H1 (cell line): ENCODE data around the gene ZNF33A. TPM values are rescaled to one million over a fixed set of nuclear protein-coding genes. Genes with fewer than 3 reads are reported as not detected.

ENCODE experiments used
- ASH2L ChIP-seq: fragments of 200-600, 300-600 bp; sonication (generic); IDR thresholded peaks from one replicate; pipeline ENCODE4 v1.7.1; 2017; ENCODE audit warnings: low read length
- BACH1 ChIP-seq: IDR thresholded peaks from 2 replicates; pipeline ENCODE4 v1.6.1; 2012; ENCODE audit warnings: low read length, improper control_type of control experiment
- CBX5 ChIP-seq: fragments of 300-800, 300-1000 bp; sonication (generic); IDR thresholded peaks from 2 replicates; pipeline ENCODE4 v1.7.1; 2016; ENCODE audit warnings: antibody characterized with exemption, low read length, low read depth
- CREB1 ChIP-seq: IDR thresholded peaks from 2 replicates; pipeline ENCODE4 v1.6.1; 2012; ENCODE audit warnings: inconsistent platforms
- POLR2A ChIP-seq, 2 experiments: IDR thresholded peaks; 1 replicate in 1 of 2; 2 replicates in 1 of 2; pipeline ENCODE4 v1.6.1; 2011; ENCODE audit warnings: low read depth in 2 of 2, low read length in 2 of 2, mild to moderate bottlenecking in 2 of 2; ENCODE audit errors: control extremely low read depth in 1 of 2
- RBBP5 ChIP-seq: IDR thresholded peaks from 2 replicates; pipeline ENCODE4 v1.7.1; 2012; ENCODE audit warnings: low read depth, mild to moderate bottlenecking, inconsistent platforms, low read length, moderate library complexity, borderline replicate concordance
- RXRA ChIP-seq: IDR thresholded peaks from 2 replicates; pipeline ENCODE4 v1.6.1; 2011; ENCODE audit warnings: low read depth, mild to moderate bottlenecking, low read length, moderate library complexity; ENCODE audit not compliant: insufficient read depth
- TCF12 ChIP-seq: IDR thresholded peaks from 2 replicates; pipeline ENCODE4 v1.6.1; 2011; ENCODE audit warnings: low read depth, mild to moderate bottlenecking, low read length
- polyA plus RNA-seq, 7 experiments: library from polyadenylated mRNA; depleted of rRNA in 3 of 7; stranded (reverse) in 5 of 7; unstranded in 2 of 7; fragments of >200 nt in 5 of 7; fragments of 200-250 nt in 2 of 7; gene quantifications; 1 replicate in 5 of 7; 2 replicates in 1 of 7; 4 replicates in 1 of 7; pipeline versions ENCODE4 v1.2.1 to v1.2.3, GENCODE V29; 2011 to 2013; ENCODE audit warnings: missing spikeins in 2 of 7, mixed read lengths in 2 of 7
- total RNA-seq: library from RNA; stranded (reverse); fragmentation: NEBNext Ultra II Directional; extraction: Animal tissue kit (Norgen Biotek cat#: 25700); gene quantifications from 2 replicates; pipeline ENCODE4 v1.2.1, GENCODE V29; 2021
- TF ChIP-seq, protein P1 (sequence below): fragments of 300-600 bp; sonication (generic); IDR thresholded peaks from 2 replicates; pipeline ENCODE4 v1.7.1; 2012; ENCODE audit warnings: low read length, moderate library complexity, mild to moderate bottlenecking, inconsistent platforms; ENCODE audit not compliant: insufficient replicate concordance
- TF ChIP-seq, protein P2 (sequence below): IDR thresholded peaks from 2 replicates; pipeline ENCODE4 v1.6.1; 2012; ENCODE audit warnings: inconsistent platforms

ZNF33A gene
- total and polyA plus RNA-seq, 2 of the 8 experiments (the other 6 are each of a cell fraction or from before 2014, with no cell fraction given), result 6.0 to 48.3 TPM

DNA sequence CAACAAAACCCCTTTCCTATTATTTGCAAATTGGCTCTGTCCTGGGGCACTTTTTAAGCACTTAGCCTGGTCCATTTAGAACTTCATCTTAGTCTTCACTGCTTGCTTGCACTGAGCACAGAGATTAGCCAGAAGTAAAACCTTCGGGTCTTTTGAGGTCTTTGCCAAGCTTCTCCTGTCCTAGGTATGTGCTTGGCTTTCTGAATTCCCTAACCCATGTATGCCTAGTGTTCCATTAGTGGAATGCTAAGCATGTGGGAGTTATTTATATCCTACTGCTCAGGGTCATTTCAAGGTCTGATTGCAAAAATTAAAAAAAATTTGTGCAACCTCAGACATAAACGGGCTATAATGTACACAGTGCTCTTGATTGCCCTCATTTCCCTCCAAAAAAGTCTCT, 101.7 kb downstream of the ZNF33A start (continued):
- TF ChIP-seq, protein P1, sequence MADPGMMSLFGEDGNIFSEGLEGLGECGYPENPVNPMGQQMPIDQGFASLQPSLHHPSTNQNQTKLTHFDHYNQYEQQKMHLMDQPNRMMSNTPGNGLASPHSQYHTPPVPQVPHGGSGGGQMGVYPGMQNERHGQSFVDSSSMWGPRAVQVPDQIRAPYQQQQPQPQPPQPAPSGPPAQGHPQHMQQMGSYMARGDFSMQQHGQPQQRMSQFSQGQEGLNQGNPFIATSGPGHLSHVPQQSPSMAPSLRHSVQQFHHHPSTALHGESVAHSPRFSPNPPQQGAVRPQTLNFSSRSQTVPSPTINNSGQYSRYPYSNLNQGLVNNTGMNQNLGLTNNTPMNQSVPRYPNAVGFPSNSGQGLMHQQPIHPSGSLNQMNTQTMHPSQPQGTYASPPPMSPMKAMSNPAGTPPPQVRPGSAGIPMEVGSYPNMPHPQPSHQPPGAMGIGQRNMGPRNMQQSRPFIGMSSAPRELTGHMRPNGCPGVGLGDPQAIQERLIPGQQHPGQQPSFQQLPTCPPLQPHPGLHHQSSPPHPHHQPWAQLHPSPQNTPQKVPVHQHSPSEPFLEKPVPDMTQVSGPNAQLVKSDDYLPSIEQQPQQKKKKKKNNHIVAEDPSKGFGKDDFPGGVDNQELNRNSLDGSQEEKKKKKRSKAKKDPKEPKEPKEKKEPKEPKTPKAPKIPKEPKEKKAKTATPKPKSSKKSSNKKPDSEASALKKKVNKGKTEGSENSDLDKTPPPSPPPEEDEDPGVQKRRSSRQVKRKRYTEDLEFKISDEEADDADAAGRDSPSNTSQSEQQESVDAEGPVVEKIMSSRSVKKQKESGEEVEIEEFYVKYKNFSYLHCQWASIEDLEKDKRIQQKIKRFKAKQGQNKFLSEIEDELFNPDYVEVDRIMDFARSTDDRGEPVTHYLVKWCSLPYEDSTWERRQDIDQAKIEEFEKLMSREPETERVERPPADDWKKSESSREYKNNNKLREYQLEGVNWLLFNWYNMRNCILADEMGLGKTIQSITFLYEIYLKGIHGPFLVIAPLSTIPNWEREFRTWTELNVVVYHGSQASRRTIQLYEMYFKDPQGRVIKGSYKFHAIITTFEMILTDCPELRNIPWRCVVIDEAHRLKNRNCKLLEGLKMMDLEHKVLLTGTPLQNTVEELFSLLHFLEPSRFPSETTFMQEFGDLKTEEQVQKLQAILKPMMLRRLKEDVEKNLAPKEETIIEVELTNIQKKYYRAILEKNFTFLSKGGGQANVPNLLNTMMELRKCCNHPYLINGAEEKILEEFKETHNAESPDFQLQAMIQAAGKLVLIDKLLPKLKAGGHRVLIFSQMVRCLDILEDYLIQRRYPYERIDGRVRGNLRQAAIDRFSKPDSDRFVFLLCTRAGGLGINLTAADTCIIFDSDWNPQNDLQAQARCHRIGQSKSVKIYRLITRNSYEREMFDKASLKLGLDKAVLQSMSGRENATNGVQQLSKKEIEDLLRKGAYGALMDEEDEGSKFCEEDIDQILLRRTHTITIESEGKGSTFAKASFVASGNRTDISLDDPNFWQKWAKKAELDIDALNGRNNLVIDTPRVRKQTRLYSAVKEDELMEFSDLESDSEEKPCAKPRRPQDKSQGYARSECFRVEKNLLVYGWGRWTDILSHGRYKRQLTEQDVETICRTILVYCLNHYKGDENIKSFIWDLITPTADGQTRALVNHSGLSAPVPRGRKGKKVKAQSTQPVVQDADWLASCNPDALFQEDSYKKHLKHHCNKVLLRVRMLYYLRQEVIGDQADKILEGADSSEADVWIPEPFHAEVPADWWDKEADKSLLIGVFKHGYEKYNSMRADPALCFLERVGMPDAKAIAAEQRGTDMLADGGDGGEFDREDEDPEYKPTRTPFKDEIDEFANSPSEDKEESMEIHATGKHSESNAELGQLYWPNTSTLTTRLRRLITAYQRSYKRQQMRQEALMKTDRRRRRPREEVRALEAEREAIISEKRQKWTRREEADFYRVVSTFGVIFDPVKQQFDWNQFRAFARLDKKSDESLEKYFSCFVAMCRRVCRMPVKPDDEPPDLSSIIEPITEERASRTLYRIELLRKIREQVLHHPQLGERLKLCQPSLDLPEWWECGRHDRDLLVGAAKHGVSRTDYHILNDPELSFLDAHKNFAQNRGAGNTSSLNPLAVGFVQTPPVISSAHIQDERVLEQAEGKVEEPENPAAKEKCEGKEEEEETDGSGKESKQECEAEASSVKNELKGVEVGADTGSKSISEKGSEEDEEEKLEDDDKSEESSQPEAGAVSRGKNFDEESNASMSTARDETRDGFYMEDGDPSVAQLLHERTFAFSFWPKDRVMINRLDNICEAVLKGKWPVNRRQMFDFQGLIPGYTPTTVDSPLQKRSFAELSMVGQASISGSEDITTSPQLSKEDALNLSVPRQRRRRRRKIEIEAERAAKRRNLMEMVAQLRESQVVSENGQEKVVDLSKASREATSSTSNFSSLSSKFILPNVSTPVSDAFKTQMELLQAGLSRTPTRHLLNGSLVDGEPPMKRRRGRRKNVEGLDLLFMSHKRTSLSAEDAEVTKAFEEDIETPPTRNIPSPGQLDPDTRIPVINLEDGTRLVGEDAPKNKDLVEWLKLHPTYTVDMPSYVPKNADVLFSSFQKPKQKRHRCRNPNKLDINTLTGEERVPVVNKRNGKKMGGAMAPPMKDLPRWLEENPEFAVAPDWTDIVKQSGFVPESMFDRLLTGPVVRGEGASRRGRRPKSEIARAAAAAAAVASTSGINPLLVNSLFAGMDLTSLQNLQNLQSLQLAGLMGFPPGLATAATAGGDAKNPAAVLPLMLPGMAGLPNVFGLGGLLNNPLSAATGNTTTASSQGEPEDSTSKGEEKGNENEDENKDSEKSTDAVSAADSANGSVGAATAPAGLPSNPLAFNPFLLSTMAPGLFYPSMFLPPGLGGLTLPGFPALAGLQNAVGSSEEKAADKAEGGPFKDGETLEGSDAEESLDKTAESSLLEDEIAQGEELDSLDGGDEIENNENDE, result no peak
- TF ChIP-seq ASH2L (no peak), CBX5 (no peak), POLR2A (IDR thresholded peaks at IDR 0.05; ENCODE audit: control extremely low read depth in 1 of 2, low read depth in 2 of 2, low read length in 2 of 2) (no peak), RBBP5 (no peak), RXRA (no peak), BACH1 (no peak), TCF12 (no peak), CREB1 (no peak)
- TF ChIP-seq, protein P2, sequence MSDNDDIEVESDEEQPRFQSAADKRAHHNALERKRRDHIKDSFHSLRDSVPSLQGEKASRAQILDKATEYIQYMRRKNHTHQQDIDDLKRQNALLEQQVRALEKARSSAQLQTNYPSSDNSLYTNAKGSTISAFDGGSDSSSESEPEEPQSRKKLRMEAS, result no peak
